ENCODE data around the gene TMEM14B. TPM values are rescaled to one million over a fixed set of nuclear protein-coding genes. Genes with fewer than 3 reads are reported as not detected.
"Not testable (repeated sequence)": the region's sequence is repeated elsewhere in the genome, so short reads cannot be mapped to it uniquely, and the experiment has no call there.

The TMEM14B gene
- total RNA-seq, 1 donor from 2014 or later, result 65.2 TPM

DNA sequence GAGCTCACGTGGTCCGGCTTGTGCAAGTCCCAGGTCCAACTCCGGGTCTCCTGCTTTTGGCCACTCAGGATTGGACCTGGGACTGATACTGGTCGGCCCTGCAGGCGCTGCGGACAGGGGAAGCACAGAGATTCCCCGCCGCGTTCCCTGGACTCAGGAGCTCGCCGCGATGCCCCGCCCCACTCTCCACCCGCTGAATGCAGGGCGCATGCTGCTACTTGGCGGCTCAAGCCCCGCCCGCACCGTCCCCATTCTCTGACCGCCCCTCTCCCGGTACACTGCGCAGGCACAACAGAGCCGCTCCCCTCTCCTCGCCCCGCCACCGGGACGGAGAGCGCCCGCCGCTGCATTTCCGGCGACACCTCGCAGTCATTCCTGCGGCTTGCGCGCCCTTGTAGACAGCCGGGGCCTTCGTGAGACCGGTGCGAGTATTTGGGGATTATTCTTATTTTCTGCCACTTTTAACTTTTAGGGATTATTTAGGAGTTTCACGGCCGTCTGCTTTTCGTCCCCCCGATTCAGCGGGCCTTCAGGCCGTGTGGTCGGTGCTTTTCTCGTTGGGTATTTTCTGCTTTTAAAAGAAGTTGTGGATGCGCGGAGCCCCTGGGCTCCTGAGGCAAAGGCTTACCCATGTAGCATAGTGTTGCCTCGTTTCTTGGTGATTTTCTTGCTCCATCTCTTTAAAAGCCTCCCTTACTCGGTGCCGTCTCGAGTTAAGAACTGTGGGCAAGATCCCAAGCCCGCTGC is 24.6 kb upstream of the TMEM14B start, which contains the start of gene TMEM14C:
TSS of gene TMEM14C (plus strand) at position 251 of the 747 bp plus-strand sequence. CDS start 1,544 bp downstream, outside the sequence.
- H3K27ac ChIP-seq (ENCODE audit: low read depth, low read length), result peak within 1 kb of the TSS; percentile 81
- no peaks in the 10 kb centered on the region for H3K9me3 ChIP-seq (ENCODE audit: control insufficient read depth in 3 of 3, low read length in 3 of 3)
- no peaks in the 10 kb centered on the region for H3K27me3 ChIP-seq (ENCODE audit: control insufficient read depth in 3 of 3, insufficient read depth in 3 of 3, low read length in 3 of 3)
- peak within 1 kb of the TSS; percentile 82 to 93 (median 91) for H3K4me3 ChIP-seq (ENCODE audit: low read length in 3 of 3)
- peak within 1 kb of the TSS; percentile 90 to 93 (median 90) for H3K9ac ChIP-seq (ENCODE audit: low read depth in 1 of 3, low read length in 3 of 3)
- H3K4me1 ChIP-seq (ENCODE audit: control insufficient read depth in 3 of 3, insufficient read depth in 3 of 3, low read length in 3 of 3), result peaks cover 17 to 34% (median 26%) of the 10 kb centered on the region in 3 donors
- peaks cover 8 to 18% (median 17%) of the 10 kb centered on the region in 3 donors for H3K36me3 ChIP-seq (ENCODE audit: control insufficient read depth in 3 of 3, insufficient read depth in 3 of 3, low read length in 3 of 3)

DNA sequence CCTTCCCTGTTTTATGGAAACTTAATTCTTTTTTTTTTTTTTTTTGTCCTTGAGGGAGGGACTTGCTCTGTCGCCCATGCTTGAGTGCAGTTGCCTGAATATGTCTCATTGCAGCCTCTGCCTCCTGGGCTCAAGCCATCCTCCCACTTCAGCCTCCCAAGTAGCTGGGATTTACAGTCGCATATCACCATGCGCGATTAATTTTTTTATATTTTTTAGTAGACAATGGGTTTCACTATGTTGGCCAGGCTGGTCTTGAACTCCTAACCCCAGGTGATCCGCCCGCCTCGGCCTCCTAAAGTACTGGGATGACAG is 24.1 kb upstream of the TMEM14B start:
- Histone ChIP-seq H3K27me3 (ENCODE audit: control insufficient read depth in 3 of 3, insufficient read depth in 3 of 3, low read length in 3 of 3) (no peaks in the 10 kb centered on the region), H3K9me3 (ENCODE audit: control insufficient read depth in 3 of 3, low read length in 3 of 3) (no peaks in the 10 kb centered on the region), H3K4me1 (ENCODE audit: control insufficient read depth in 3 of 3, insufficient read depth in 3 of 3, low read length in 3 of 3) (peaks cover 17 to 34% (median 26%) of the 10 kb centered on the region in 3 donors), H3K27ac (ENCODE audit: low read depth, low read length) (peak overlapping the region; percentile 81), H3K9ac (ENCODE audit: low read depth in 1 of 3, low read length in 3 of 3) (peak overlapping the region; percentile 90 to 93 (median 90)), H3K4me3 (ENCODE audit: low read length in 3 of 3) (peak overlapping the region; percentile 82 to 93 (median 91)), H3K36me3 (ENCODE audit: control insufficient read depth in 3 of 3, insufficient read depth in 3 of 3, low read length in 3 of 3) (peaks cover 13 to 23% (median 22%) of the 10 kb centered on the region in 3 donors)

DNA sequence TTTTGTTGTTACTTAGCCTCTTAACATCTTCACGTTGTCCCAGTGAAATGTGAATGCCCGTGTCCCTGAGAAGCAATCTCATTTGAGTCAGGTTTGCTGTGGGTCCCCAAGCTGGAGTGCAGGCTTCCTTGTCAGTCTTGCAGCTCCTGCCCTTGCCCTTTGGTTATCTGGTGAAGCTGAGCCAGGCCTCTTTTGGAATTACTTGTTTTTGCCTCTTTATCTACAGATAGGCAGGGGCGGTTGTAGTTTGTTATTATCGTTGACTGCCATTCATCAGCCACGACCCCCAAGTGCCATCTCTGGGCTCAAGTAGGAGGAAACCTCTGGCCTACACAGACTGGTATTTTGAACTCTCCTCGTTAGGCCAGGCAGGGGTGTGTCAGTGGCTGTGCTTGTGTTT is 22.6 kb upstream of the TMEM14B start:
- no peaks in the 10 kb centered on the region for H3K27me3 ChIP-seq (ENCODE audit: control insufficient read depth in 3 of 3, insufficient read depth in 3 of 3, low read length in 3 of 3)
- no peak overlapping the region for H3K27ac ChIP-seq (ENCODE audit: low read depth, low read length)
- H3K4me3 ChIP-seq (ENCODE audit: low read length in 3 of 3), result no peak overlapping the region
- peaks cover 16 to 32% (median 26%) of the 10 kb centered on the region in 3 donors for H3K4me1 ChIP-seq (ENCODE audit: control insufficient read depth in 3 of 3, insufficient read depth in 3 of 3, low read length in 3 of 3)
- no peak overlapping the region for H3K9ac ChIP-seq (ENCODE audit: low read depth in 1 of 3, low read length in 3 of 3)
- peaks cover 14 to 30% (median 28%) of the 10 kb centered on the region in 3 donors for H3K36me3 ChIP-seq (ENCODE audit: control insufficient read depth in 3 of 3, insufficient read depth in 3 of 3, low read length in 3 of 3)
- H3K9me3 ChIP-seq (ENCODE audit: control insufficient read depth in 3 of 3, low read length in 3 of 3), result no peaks in the 10 kb centered on the region

DNA sequence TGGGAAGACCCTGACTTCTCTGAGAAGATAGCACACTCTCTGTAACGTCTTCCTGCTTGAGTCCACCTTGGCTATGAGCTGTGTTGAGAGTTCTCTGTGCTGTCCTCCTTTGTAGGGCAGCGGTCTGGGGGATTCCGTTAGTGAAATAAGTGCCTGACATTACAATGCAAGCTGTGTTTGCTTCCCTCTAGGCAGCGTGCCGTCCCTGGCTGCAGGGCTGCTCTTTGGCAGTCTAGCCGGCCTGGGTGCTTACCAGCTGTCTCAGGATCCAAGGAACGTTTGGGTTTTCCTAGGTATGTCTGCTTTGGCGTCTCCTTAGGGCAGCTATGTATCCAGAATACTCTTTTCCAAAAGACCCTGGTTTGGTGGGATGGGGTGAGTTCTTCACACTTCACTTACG is 21.9 kb upstream of the TMEM14B start:
- H3K4me1 ChIP-seq (ENCODE audit: control insufficient read depth in 3 of 3, insufficient read depth in 3 of 3, low read length in 3 of 3), result peaks cover 15 to 33% (median 33%) of the 10 kb centered on the region in 3 donors
- H3K9me3 ChIP-seq (ENCODE audit: control insufficient read depth in 3 of 3, low read length in 3 of 3), result no peaks in the 10 kb centered on the region
- H3K9ac ChIP-seq (ENCODE audit: low read depth in 1 of 3, low read length in 3 of 3), result no peak overlapping the region
- H3K27me3 ChIP-seq (ENCODE audit: control insufficient read depth in 3 of 3, insufficient read depth in 3 of 3, low read length in 3 of 3), result no peaks in the 10 kb centered on the region
- peaks cover 14 to 33% (median 30%) of the 10 kb centered on the region in 3 donors for H3K36me3 ChIP-seq (ENCODE audit: control insufficient read depth in 3 of 3, insufficient read depth in 3 of 3, low read length in 3 of 3)
- no peak overlapping the region for H3K4me3 ChIP-seq (ENCODE audit: low read length in 3 of 3)
- no peak overlapping the region for H3K27ac ChIP-seq (ENCODE audit: low read depth, low read length)

DNA sequence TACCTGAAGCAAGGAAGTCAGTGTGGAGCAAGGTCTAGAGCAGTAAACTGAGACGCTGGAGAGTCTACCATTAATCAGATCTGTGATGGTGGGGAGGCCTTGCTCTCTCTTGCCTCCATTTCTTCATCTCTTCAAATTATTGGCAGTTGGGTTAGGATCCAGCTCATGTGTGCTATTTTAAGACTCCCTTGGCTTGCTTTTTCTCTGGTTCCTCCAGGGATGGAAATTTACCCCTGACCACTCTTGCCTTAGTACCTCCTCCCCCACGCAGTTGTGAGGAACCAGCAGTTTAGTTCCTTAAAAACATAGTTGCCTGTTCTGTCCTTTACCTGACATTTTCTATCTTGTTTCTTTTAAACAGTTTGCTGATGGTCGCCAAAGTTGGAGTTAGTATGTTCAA is 17.4 kb upstream of the TMEM14B start:
- Histone ChIP-seq H3K4me1 (ENCODE audit: control insufficient read depth in 3 of 3, insufficient read depth in 3 of 3, low read length in 3 of 3) (peaks cover 0 to 11% (median 11%) of the 10 kb centered on the region in 3 donors), H3K36me3 (ENCODE audit: control insufficient read depth in 3 of 3, insufficient read depth in 3 of 3, low read length in 3 of 3) (peaks cover 21 to 44% (median 39%) of the 10 kb centered on the region in 3 donors), H3K9ac (ENCODE audit: low read depth in 1 of 3, low read length in 3 of 3) (no peak overlapping the region), H3K4me3 (ENCODE audit: low read length in 3 of 3) (no peak overlapping the region), H3K9me3 (ENCODE audit: control insufficient read depth in 3 of 3, low read length in 3 of 3) (no peaks in the 10 kb centered on the region), H3K27me3 (ENCODE audit: control insufficient read depth in 3 of 3, insufficient read depth in 3 of 3, low read length in 3 of 3) (no peaks in the 10 kb centered on the region), H3K27ac (ENCODE audit: low read depth, low read length) (no peak overlapping the region)

DNA sequence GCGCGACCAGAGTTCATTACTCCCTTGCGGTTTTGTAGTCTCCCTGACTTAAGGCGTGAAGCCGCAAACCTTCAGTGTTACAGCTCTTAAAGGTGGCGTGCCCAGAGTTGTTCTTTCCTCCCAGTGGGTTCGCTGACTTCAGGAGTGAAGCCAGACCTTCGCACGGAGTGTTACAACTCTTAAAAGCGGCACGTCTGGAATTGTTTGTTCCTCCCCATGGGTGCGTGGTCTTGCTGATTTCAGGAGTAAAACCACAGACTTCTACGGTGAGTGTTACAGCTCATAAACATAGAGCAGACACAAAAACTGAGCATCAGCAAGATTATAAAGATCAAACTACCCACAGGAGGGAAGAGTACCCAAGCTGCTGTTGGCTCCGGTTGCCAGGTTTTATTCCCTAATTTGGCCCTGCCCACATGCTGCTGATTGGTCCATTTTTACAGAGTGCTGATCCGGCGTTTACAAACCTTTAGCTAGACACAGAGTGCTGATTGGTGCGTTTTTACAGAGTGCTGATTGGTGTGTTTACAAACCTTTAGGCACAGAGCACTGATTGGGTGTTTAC is 14.4 kb upstream of the TMEM14B start:
- H3K9ac ChIP-seq (ENCODE audit: low read depth in 1 of 3, low read length in 3 of 3), result no peak overlapping the region
- no peak overlapping the region for H3K4me3 ChIP-seq (ENCODE audit: low read length in 3 of 3)
- peaks cover 11 to 29% (median 23%) of the 10 kb centered on the region in 3 donors for H3K36me3 ChIP-seq (ENCODE audit: control insufficient read depth in 3 of 3, insufficient read depth in 3 of 3, low read length in 3 of 3)
- no peaks in the 10 kb centered on the region for H3K9me3 ChIP-seq (ENCODE audit: control insufficient read depth in 3 of 3, low read length in 3 of 3)
- no peaks in the 10 kb centered on the region for H3K27me3 ChIP-seq (ENCODE audit: control insufficient read depth in 3 of 3, insufficient read depth in 3 of 3, low read length in 3 of 3)
- no peak overlapping the region for H3K27ac ChIP-seq (ENCODE audit: low read depth, low read length)
- H3K4me1 ChIP-seq (ENCODE audit: control insufficient read depth in 3 of 3, insufficient read depth in 3 of 3, low read length in 3 of 3), result peaks cover 0 to 8% (median 4%) of the 10 kb centered on the region in 3 donors

DNA sequence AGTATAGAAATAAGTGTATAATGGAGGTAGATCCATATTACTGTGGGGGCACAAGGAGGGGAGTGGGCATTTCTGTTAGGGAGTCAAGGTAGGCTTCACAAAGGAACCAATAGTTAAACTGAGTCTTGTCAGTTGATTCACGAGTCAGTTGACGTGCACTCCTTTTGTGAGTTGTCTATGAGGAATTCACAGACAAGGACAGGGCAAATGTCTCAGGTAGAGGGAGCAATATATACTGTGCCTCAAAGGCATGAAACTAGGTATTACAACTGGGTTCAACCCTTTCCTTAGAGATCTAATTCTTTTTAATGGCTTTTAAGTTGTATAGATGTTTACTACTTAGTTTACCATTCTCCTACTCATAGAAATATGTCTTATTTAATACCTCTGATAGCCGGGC is 13.7 kb upstream of the TMEM14B start:
- peaks cover 8 to 25% (median 17%) of the 10 kb centered on the region in 3 donors for H3K36me3 ChIP-seq (ENCODE audit: control insufficient read depth in 3 of 3, insufficient read depth in 3 of 3, low read length in 3 of 3)
- H3K27ac ChIP-seq (ENCODE audit: low read depth, low read length), result no peak overlapping the region
- no peaks in the 10 kb centered on the region for H3K27me3 ChIP-seq (ENCODE audit: control insufficient read depth in 3 of 3, insufficient read depth in 3 of 3, low read length in 3 of 3)

DNA sequence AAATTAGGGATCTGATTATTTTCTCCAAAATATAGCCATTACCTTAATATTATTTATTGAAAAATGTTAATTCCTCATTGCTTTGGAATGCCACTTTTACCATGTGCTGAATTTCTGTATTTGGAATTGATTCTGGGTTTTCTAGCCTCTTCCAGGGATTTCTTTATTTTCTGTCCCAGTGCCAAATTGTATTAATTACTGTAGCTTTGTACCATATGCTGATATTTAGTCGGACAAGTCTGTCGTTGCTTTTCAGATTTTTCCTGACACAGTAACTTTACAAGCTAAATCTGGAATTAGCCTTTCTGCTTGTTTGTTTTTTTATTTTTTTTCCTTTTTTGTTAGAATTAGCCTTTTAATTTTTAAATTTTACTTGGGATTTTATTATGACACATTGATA is 10.9 kb upstream of the TMEM14B start:
- no peaks in the 10 kb centered on the region for H3K9me3 ChIP-seq (ENCODE audit: control insufficient read depth in 3 of 3, low read length in 3 of 3)
- H3K4me1 ChIP-seq (ENCODE audit: control insufficient read depth in 3 of 3, insufficient read depth in 3 of 3, low read length in 3 of 3), result no peaks in the 10 kb centered on the region
- no peak overlapping the region for H3K27ac ChIP-seq (ENCODE audit: low read depth, low read length)
- H3K36me3 ChIP-seq (ENCODE audit: control insufficient read depth in 3 of 3, insufficient read depth in 3 of 3, low read length in 3 of 3), result peaks cover 6 to 15% (median 10%) of the 10 kb centered on the region in 3 donors
- H3K27me3 ChIP-seq (ENCODE audit: control insufficient read depth in 3 of 3, insufficient read depth in 3 of 3, low read length in 3 of 3), result no peaks in the 10 kb centered on the region
- no peak overlapping the region for H3K9ac ChIP-seq (ENCODE audit: low read depth in 1 of 3, low read length in 3 of 3)
- H3K4me3 ChIP-seq (ENCODE audit: low read length in 3 of 3), result no peak overlapping the region

More for the DNA sequence above, 13.7 kb upstream of the TMEM14B start:
- Histone ChIP-seq H3K4me1 (ENCODE audit: control insufficient read depth in 3 of 3, insufficient read depth in 3 of 3, low read length in 3 of 3) (peaks cover 0 to 8% (median 4%) of the 10 kb centered on the region in 3 donors), H3K4me3 (ENCODE audit: low read length in 3 of 3) (no peak overlapping the region), H3K9me3 (ENCODE audit: control insufficient read depth in 3 of 3, low read length in 3 of 3) (no peaks in the 10 kb centered on the region), H3K9ac (ENCODE audit: low read depth in 1 of 3, low read length in 3 of 3) (no peak overlapping the region)

DNA sequence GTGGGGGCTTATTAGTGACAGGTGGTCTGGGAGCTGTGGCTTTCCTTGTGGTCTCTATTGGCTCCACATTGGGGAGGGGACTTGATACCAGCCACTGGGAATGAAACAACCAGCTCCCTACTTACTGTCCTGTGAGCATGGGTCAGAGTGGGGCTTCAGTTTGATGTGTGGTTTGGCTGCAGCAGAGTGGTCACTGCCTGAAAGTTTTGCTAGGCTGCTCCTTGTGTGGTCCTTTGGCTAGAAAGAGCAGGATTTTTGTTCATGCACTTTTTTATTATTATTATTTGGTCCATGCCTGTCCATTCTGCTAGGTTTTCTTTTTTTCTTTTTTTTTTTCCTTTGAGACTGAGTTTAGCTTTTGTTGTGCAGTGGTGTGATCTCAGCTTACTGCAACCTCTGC is 7.5 kb upstream of the TMEM14B start:
- no peaks in the 10 kb centered on the region for H3K27me3 ChIP-seq (ENCODE audit: control insufficient read depth in 3 of 3, insufficient read depth in 3 of 3, low read length in 3 of 3)
- no peaks in the 10 kb centered on the region for H3K36me3 ChIP-seq (ENCODE audit: control insufficient read depth in 3 of 3, insufficient read depth in 3 of 3, low read length in 3 of 3)
- no peak overlapping the region for H3K9ac ChIP-seq (ENCODE audit: low read depth in 1 of 3, low read length in 3 of 3)
- no peak overlapping the region for H3K27ac ChIP-seq (ENCODE audit: low read depth, low read length)
- H3K4me3 ChIP-seq (ENCODE audit: low read length in 3 of 3), result no peak overlapping the region
- H3K4me1 ChIP-seq (ENCODE audit: control insufficient read depth in 3 of 3, insufficient read depth in 3 of 3, low read length in 3 of 3), result no peaks in the 10 kb centered on the region
- no peaks in the 10 kb centered on the region for H3K9me3 ChIP-seq (ENCODE audit: control insufficient read depth in 3 of 3, low read length in 3 of 3)

DNA sequence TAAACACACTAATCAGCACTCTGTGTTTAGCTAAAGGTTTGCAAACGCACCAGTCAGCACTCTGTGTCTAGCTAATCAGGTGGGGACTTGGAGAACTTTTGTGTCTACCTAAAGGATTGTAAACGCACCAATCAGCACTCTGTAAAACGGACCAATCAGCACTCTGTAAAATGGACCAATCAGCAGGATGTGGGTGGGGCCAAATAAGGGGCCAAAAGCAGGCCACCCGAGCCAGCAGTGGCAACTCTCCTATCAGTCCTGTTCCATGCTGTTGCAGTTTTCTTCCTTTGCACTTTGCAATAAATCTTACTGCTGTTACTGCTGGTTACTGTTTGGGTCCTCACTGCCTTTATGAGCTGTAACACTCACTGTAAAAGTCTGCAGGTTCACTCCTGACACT is 6.0 kb upstream of the TMEM14B start:
- not testable (repeated sequence) for H3K4me3 ChIP-seq (ENCODE audit: low read length in 3 of 3); H3K36me3 ChIP-seq (ENCODE audit: control insufficient read depth in 3 of 3, insufficient read depth in 3 of 3, low read length in 3 of 3); H3K4me1 ChIP-seq (ENCODE audit: control insufficient read depth in 3 of 3, insufficient read depth in 3 of 3, low read length in 3 of 3); H3K9me3 ChIP-seq (ENCODE audit: control insufficient read depth in 3 of 3, low read length in 3 of 3); H3K9ac ChIP-seq (ENCODE audit: low read depth in 1 of 3, low read length in 3 of 3); H3K27me3 ChIP-seq (ENCODE audit: control insufficient read depth in 3 of 3, insufficient read depth in 3 of 3, low read length in 3 of 3); H3K27ac ChIP-seq (ENCODE audit: low read depth, low read length)

All from skeletal muscle tissue (tissue), 4 donors.